H1 (cell line): ENCODE measurements around the gene SERGEF. TPM values are rescaled to one million over a fixed set of nuclear protein-coding genes. Genes with fewer than 3 reads are reported as not detected.

Experiments used
- ATF2 ChIP-seq: IDR thresholded peaks from 2 replicates; pipeline ENCODE4 v1.6.1; 2012; ENCODE audit warnings: low read length, inconsistent platforms
- TAF1 ChIP-seq: IDR thresholded peaks from 2 replicates; pipeline ENCODE4 v1.6.1; 2011; ENCODE audit warnings: mild to moderate bottlenecking, low read depth, low read length
- TAF7 ChIP-seq: optimal IDR thresholded peaks from 2 replicates; pipeline ENCODE3; 2011; ENCODE audit warnings: low read depth, mild to moderate bottlenecking, inconsistent platforms, low read length, moderate library complexity, borderline replicate concordance
- polyA plus RNA-seq, 7 experiments: library from polyadenylated mRNA; depleted of rRNA in 3 of 7; stranded (reverse) in 5 of 7; unstranded in 2 of 7; fragments of >200 nt in 5 of 7; fragments of 200-250 nt in 2 of 7; gene quantifications; 1 replicate in 5 of 7; 2 replicates in 1 of 7; 4 replicates in 1 of 7; pipeline versions ENCODE4 v1.2.1 to v1.2.3, GENCODE V29; 2011 to 2013; ENCODE audit warnings: missing spikeins in 2 of 7, mixed read lengths in 2 of 7
- total RNA-seq: library from RNA; stranded (reverse); fragmentation: NEBNext Ultra II Directional; extraction: Animal tissue kit (Norgen Biotek cat#: 25700); gene quantifications from 2 replicates; pipeline ENCODE4 v1.2.1, GENCODE V29; 2021
- TF ChIP-seq, protein P1 (sequence below): IDR thresholded peaks from 2 replicates; pipeline ENCODE4 v1.6.1; 2011; ENCODE audit warnings: low read depth, mild to moderate bottlenecking, low read length; ENCODE audit not compliant: insufficient read depth

Gene SERGEF
- total and polyA plus RNA-seq, 2 of the 8 experiments (the other 6 are each of a cell fraction or from before 2014, with no cell fraction given), result 16.6 to 28.8 TPM

GRCh38 chr11:17954395-17955252, 58.2 kb downstream of the SERGEF start (continued):
- TF ChIP-seq ATF2 (no peak), TAF7 (no peak), TAF1 (no peak)
- TF ChIP-seq, protein P1, sequence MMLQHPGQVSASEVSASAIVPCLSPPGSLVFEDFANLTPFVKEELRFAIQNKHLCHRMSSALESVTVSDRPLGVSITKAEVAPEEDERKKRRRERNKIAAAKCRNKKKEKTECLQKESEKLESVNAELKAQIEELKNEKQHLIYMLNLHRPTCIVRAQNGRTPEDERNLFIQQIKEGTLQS, result no peak
- TF ChIP-seq, all 59 proteins: peak for 0
